OCI-LY3 (cell line): Measurements from ENCODE around the gene CBR3.

Source experiments
- EZH2phosphoT487 ChIP-seq: fragments of 200-600 bp; shearing (Covaris generic); IDR thresholded peaks from 2 replicates; pipeline ENCODE4 v1.6.1; 2018; ENCODE audit warnings: antibody characterized with exemption, mixed run types, low read depth
- TF ChIP-seq, protein P1 (sequence below): fragments of 200-600, 300-600 bp; sonication (generic); IDR thresholded peaks from 2 replicates; pipeline ENCODE4 v1.5.1; 2014; ENCODE audit warnings: antibody characterized with exemption, low read length, low read depth

- TF ChIP-seq, protein P1, sequence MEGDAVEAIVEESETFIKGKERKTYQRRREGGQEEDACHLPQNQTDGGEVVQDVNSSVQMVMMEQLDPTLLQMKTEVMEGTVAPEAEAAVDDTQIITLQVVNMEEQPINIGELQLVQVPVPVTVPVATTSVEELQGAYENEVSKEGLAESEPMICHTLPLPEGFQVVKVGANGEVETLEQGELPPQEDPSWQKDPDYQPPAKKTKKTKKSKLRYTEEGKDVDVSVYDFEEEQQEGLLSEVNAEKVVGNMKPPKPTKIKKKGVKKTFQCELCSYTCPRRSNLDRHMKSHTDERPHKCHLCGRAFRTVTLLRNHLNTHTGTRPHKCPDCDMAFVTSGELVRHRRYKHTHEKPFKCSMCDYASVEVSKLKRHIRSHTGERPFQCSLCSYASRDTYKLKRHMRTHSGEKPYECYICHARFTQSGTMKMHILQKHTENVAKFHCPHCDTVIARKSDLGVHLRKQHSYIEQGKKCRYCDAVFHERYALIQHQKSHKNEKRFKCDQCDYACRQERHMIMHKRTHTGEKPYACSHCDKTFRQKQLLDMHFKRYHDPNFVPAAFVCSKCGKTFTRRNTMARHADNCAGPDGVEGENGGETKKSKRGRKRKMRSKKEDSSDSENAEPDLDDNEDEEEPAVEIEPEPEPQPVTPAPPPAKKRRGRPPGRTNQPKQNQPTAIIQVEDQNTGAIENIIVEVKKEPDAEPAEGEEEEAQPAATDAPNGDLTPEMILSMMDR: no peak
- TF ChIP-seq EZH2phosphoT487: no peak
Observed at GRCh38 chr21:36115138-36115730, 19.6 kb upstream of the CBR3 start.
